IMR-90 (cell line): ENCODE results near the gene IDH3G. TPM values are rescaled to one million over a fixed set of nuclear protein-coding genes. Genes with fewer than 3 reads are reported as not detected.

Source experiments
- ATAC-seq: fragments of 200-7000 bp; cut with Tn5 transposase; 2 replicates; pipeline ENCODE4 v1.9.1; 2020; ENCODE audit warnings: low read depth, mild to moderate bottlenecking, moderate library complexity
- BruUV-seq: library from RNA; stranded (reverse); fragments of 400-500 nt; replicated peaks from 2 replicates; lab custom pipeline; 2021; lab: Mats Ljungman, UMichigan
- CTCF ChIA-PET: fragments of 300-600 bp; formaldehyde crosslinking; extraction: SDS; loops from one replicate; lab custom pipeline; 2021; ENCODE audit warnings: antibody characterized with exemption; lab: Yijun Ruan, JAX
- POLR2A ChIA-PET: fragments of 300-600 bp; sonication (Branson Sonifier 250); formaldehyde crosslinking; loops from one replicate; lab custom pipeline; 2022; ENCODE audit warnings: antibody characterized with exemption; ENCODE audit not compliant: unreplicated experiment; lab: Charles Lee
- DNase-seq: peaks from one replicate; pipeline ENCODE4 v3.0.0; 2013
- H2AFZ ChIP-seq: replicated peaks from 2 replicates; pipeline ENCODE3; 2013; ENCODE audit warnings: low read length, mild to moderate bottlenecking; ENCODE audit not compliant: poor library complexity
- H2AK5ac ChIP-seq: 2 replicates; pipeline ENCODE4 v1.6.1; 2013; ENCODE audit warnings: low read depth, low read length, inconsistent platforms
- H2AK9ac ChIP-seq: replicated peaks from 2 replicates; pipeline ENCODE3; 2013; ENCODE audit warnings: mild to moderate bottlenecking, low read depth, low read length, moderate library complexity; ENCODE audit not compliant: poor library complexity
- H2BK120ac ChIP-seq: 2 replicates; pipeline ENCODE4 v1.6.1; 2013; ENCODE audit warnings: low read depth, low read length, inconsistent platforms
- H2BK15ac ChIP-seq: 3 replicates; pipeline ENCODE4 v1.6.1; 2013; ENCODE audit warnings: low read depth, low read length, inconsistent platforms
- H2BK20ac ChIP-seq: 2 replicates; pipeline ENCODE4 v1.6.1; 2013; ENCODE audit warnings: low read depth, mild to moderate bottlenecking, inconsistent platforms, low read length, moderate library complexity
- H2BK5ac ChIP-seq: 2 replicates; pipeline ENCODE4 v1.6.1; 2013; ENCODE audit warnings: mild to moderate bottlenecking, low read depth, low read length, inconsistent platforms; ENCODE audit not compliant: poor library complexity, severe bottlenecking
- H3K14ac ChIP-seq: replicated peaks from 2 replicates; pipeline ENCODE4 v1.6.1; 2013; ENCODE audit warnings: low read depth, low read length, inconsistent platforms
- H3K18ac ChIP-seq: 2 replicates; pipeline ENCODE4 v1.6.1; 2013; ENCODE audit warnings: low read depth, low read length, control low read depth
- H3K23ac ChIP-seq: 2 replicates; pipeline ENCODE4 v1.6.1; 2013; ENCODE audit warnings: low read depth, low read length, inconsistent platforms
- H3K27ac ChIP-seq: 2 replicates; pipeline ENCODE4 v1.5.1; 2013; ENCODE audit warnings: mild to moderate bottlenecking, control low read depth, low read length; ENCODE audit not compliant: insufficient read depth
- H3K27me3 ChIP-seq: 2 replicates; pipeline ENCODE4 v1.6.1; 2013; ENCODE audit warnings: low read length; ENCODE audit not compliant: control insufficient read depth, insufficient read depth
- H3K36me3 ChIP-seq: 2 replicates; pipeline ENCODE4 v1.6.1; 2013; ENCODE audit warnings: low read length, mixed read lengths; ENCODE audit not compliant: control insufficient read depth, insufficient read depth
- H3K4ac ChIP-seq: 2 replicates; pipeline ENCODE4 v1.6.1; 2013; ENCODE audit warnings: low read depth, low read length, inconsistent platforms
- H3K4me1 ChIP-seq: 2 replicates; pipeline ENCODE4 v1.6.1; 2013; ENCODE audit warnings: low read length, mixed read lengths; ENCODE audit not compliant: control insufficient read depth, insufficient read depth
- H3K4me2 ChIP-seq: 2 replicates; pipeline ENCODE4 v1.6.1; 2013; ENCODE audit warnings: low read depth, mild to moderate bottlenecking, control low read depth, low read length, moderate library complexity
- H3K4me3 ChIP-seq: 2 replicates; pipeline ENCODE4 v1.5.1; 2013; ENCODE audit warnings: low read depth, mild to moderate bottlenecking, control low read depth, low read length, moderate library complexity; ENCODE audit not compliant: insufficient read depth
- H3K56ac ChIP-seq: 2 replicates; pipeline ENCODE4 v1.6.1; 2013; ENCODE audit warnings: low read length, inconsistent platforms; ENCODE audit not compliant: insufficient read depth; ENCODE audit errors: extremely low read depth
- H3K79me1 ChIP-seq, 2 experiments: 2 replicates each; pipeline ENCODE4 v1.6.1; 2013; ENCODE audit warnings: low read length in 2 of 2, inconsistent platforms in 1 of 2, low read depth in 1 of 2
- H3K9ac ChIP-seq: 2 replicates; pipeline ENCODE4 v1.6.1; 2013; ENCODE audit warnings: low read depth, low read length, control low read depth
- H3K9me1 ChIP-seq: 2 replicates; pipeline ENCODE4 v1.6.1; 2013; ENCODE audit warnings: low read length, inconsistent platforms; ENCODE audit not compliant: insufficient read depth
- H3K9me3 ChIP-seq: 2 replicates; pipeline ENCODE4 v1.6.1; 2013; ENCODE audit warnings: low read length; ENCODE audit not compliant: control insufficient read depth, insufficient read depth
- H4K20me1 ChIP-seq: 2 replicates; pipeline ENCODE4 v1.6.1; 2013; ENCODE audit warnings: low read length, inconsistent platforms; ENCODE audit not compliant: insufficient read depth
- H4K5ac ChIP-seq: 2 replicates; pipeline ENCODE4 v1.6.1; 2013; ENCODE audit warnings: mild to moderate bottlenecking, low read depth, low read length, control low read depth
- H4K8ac ChIP-seq, 2 experiments: 2 replicates each; pipeline ENCODE4 v1.6.1; 2013; ENCODE audit warnings: low read depth in 2 of 2, low read length in 2 of 2, control low read depth in 1 of 2, inconsistent platforms in 1 of 2
- H4K91ac ChIP-seq: 2 replicates; pipeline ENCODE4 v1.6.1; 2013; ENCODE audit warnings: low read depth, low read length, inconsistent platforms; ENCODE audit not compliant: insufficient read depth
- BHLHE40 ChIP-seq: fragments of 150-350 bp; IDR thresholded peaks from 2 replicates; pipeline ENCODE4 v1.6.1; 2016; ENCODE audit warnings: mild to moderate bottlenecking, low read depth, low read length
- CEBPB ChIP-seq: IDR thresholded peaks from 2 replicates; pipeline ENCODE4 v1.6.1; 2012; ENCODE audit warnings: low read depth, low read length, improper control_type of control experiment
- CHD1 ChIP-seq: IDR thresholded peaks from 2 replicates; pipeline ENCODE4 v1.6.1; 2012; ENCODE audit warnings: low read depth, low read length, improper control_type of control experiment
- CTCF ChIP-seq: conservative IDR thresholded peaks from 2 replicates; pipeline ENCODE4 v1.5.1; 2012; ENCODE audit warnings: mild to moderate bottlenecking, low read depth, low read length, improper control_type of control experiment
- FOS ChIP-seq: fragments of 150-350 bp; IDR thresholded peaks from 2 replicates; pipeline ENCODE4 v1.6.1; 2016; ENCODE audit warnings: low read depth, low read length
- MAFK ChIP-seq: IDR thresholded peaks from 2 replicates; pipeline ENCODE4 v1.6.1; 2012; ENCODE audit warnings: low read depth, low read length, improper control_type of control experiment
- MAZ ChIP-seq: IDR thresholded peaks from 2 replicates; pipeline ENCODE4 v1.6.1; 2012; ENCODE audit warnings: low read depth, mild to moderate bottlenecking, low read length, improper control_type of control experiment, moderate library complexity, borderline replicate concordance
- MXI1 ChIP-seq: IDR thresholded peaks from 2 replicates; pipeline ENCODE4 v1.6.1; 2012; ENCODE audit warnings: low read depth, mild to moderate bottlenecking, low read length, moderate library complexity, borderline replicate concordance
- NFE2L2 ChIP-seq: fragments of 150-350 bp; IDR thresholded peaks from 2 replicates; pipeline ENCODE4 v1.6.1; 2016; ENCODE audit warnings: low read depth, mild to moderate bottlenecking, low read length
- POLR2A ChIP-seq: IDR thresholded peaks from 2 replicates; pipeline ENCODE4 v1.6.1; 2012; ENCODE audit warnings: mild to moderate bottlenecking, low read depth, low read length
- RAD21 ChIP-seq: IDR thresholded peaks from 2 replicates; pipeline ENCODE4 v1.6.1; 2012; ENCODE audit warnings: low read length, improper control_type of control experiment
- RCOR1 ChIP-seq: IDR thresholded peaks from 2 replicates; pipeline ENCODE4 v1.6.1; 2012; ENCODE audit warnings: mild to moderate bottlenecking, low read length, improper control_type of control experiment; ENCODE audit not compliant: insufficient replicate concordance
- RFX5 ChIP-seq: IDR thresholded peaks from 2 replicates; pipeline ENCODE4 v1.8.0; 2012; ENCODE audit warnings: low read depth, mild to moderate bottlenecking, low read length, moderate library complexity
- SMC3 ChIP-seq: fragments of 150-350 bp; IDR thresholded peaks from 2 replicates; pipeline ENCODE4 v1.6.1; 2016; ENCODE audit warnings: low read depth, mild to moderate bottlenecking, antibody characterized with exemption, low read length, moderate library complexity
- WGBS, 2 experiments: methylation state at CpG; one replicate each; pipeline versions ENCODE4 v1.1.5 to v1.1.7; 2013; ENCODE audit warnings: missing lambda C conversion rate in 2 of 2; ENCODE audit not compliant: insufficient read length in 1 of 2; ENCODE audit errors: extremely low coverage in 2 of 2; 5-methylcytosine and 5-hydroxymethylcytosine counted together
- dilution Hi-C: fragments of 300-500 bp; cut with HindIII; formaldehyde crosslinking; loops from one replicate; pipeline ENCODE4 v1.14.3; 2018; ENCODE audit warnings: low sequenced_read_pairs; ENCODE audit not compliant: unreplicated experiment
- in situ Hi-C: fragments of 300-500 bp; cut with MboI; formaldehyde crosslinking; loops from 3 replicates; pipeline ENCODE4 v1.14.3; 2019; ENCODE audit warnings: low sequenced_read_pairs, inconsistent platforms, mixed read lengths
- intact Hi-C: fragments of 100-400 bp; cut with micrococcal nuclease; formaldehyde crosslinking; loops from 2 replicates; pipeline ENCODE4 v1.10.0; 2022
- polyA plus RNA-seq, 3 experiments: library from polyadenylated mRNA; depleted of rRNA; stranded (reverse); fragments of >200 nt; gene quantifications; 2 replicates each; pipeline ENCODE4 v1.2.3, GENCODE V29; 2012; ENCODE audit warnings: low replicate concordance in 1 of 3
- total RNA-seq: library from RNA; depleted of rRNA; stranded (reverse); fragments of >200 nt; gene quantifications from 2 replicates; pipeline ENCODE4 v1.2.3, GENCODE V29; 2012
- TF ChIP-seq, protein P1 (sequence below): fragments of 150-350 bp; IDR thresholded peaks from 2 replicates; pipeline ENCODE4 v1.6.1; 2016; ENCODE audit warnings: low read depth, mild to moderate bottlenecking, low read length, moderate library complexity, borderline replicate concordance
- TF ChIP-seq, protein P2 (sequence below): fragments of 150-350 bp; IDR thresholded peaks from 2 replicates; pipeline ENCODE4 v1.6.1; 2017; ENCODE audit warnings: mild to moderate bottlenecking, antibody characterized with exemption, low read length, low read depth

Gene IDH3G
- total and polyA plus RNA-seq, 2 of the 4 experiments (the other 2 are of a cell fraction), result 79.4 to 85.7 TPM

DNA sequence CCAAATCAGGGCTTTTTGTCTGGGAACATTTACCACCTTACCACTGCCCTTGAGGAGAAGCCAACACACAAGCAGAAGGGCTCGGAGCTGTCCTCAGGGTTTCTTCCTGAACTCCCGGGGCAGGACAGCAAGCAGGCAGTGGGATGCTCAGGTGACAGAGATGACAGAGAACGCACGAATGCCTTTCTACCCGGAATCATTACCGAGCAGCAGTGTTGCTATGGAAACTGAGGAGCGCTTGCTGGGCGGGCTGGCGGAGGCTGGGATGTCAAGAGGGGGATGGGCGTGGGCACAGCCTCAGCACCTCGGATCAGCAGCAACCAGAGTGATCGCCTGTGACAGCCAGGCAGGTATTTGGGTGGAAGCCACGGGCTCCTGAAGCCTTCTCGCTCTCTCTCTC is 18.0 kb upstream of the IDH3G start:
- H3K4ac ChIP-seq, result no peak overlapping the region
- in situ Hi-C loops (no loop called here), dilution Hi-C loops (no loop called here), intact Hi-C loops (no loop called here)
- peaks cover 18% of the 10 kb centered on the region for H3K27me3 ChIP-seq
- H3K9ac ChIP-seq, result no peak overlapping the region
- ATAC-seq (no peak), DNase-seq (no peak)
- no peak overlapping the region for H2AK5ac ChIP-seq
- H3K4me2 ChIP-seq, result no peak overlapping the region
- no peak overlapping the region for H2AFZ ChIP-seq
- no peak overlapping the region for H3K14ac ChIP-seq
- H3K79me1 ChIP-seq, result no peaks in the 10 kb centered on the region
- no peaks in the 10 kb centered on the region for H3K4me1 ChIP-seq
- H3K9me1 ChIP-seq, result no peaks in the 10 kb centered on the region
- H3K27ac ChIP-seq, result no peak overlapping the region
- no peak overlapping the region for H3K18ac ChIP-seq
- POLR2A ChIA-PET, result no interaction called here
- no peak overlapping the region for H2AK9ac ChIP-seq
- H2BK5ac ChIP-seq, result no peak overlapping the region
- H4K5ac ChIP-seq, result no peak overlapping the region
- WGBS, 2 experiments, result 54% methylated on average over 6 of the region's 14 CpGs; no CpG with 5 or more reads in 1 of the 2 experiments
- H2BK20ac ChIP-seq, result no peak overlapping the region
- TF ChIP-seq RFX5 (no peak), SMC3 (no peak), POLR2A (no peak), MXI1 (no peak), CTCF (no peak), RCOR1 (no peak), CHD1 (no peak), MAZ (no peak), BHLHE40 (no peak), MAFK (no peak), FOS (no peak), NFE2L2 (no peak), RAD21 (no peak), CEBPB (no peak)
- TF ChIP-seq, protein P1, sequence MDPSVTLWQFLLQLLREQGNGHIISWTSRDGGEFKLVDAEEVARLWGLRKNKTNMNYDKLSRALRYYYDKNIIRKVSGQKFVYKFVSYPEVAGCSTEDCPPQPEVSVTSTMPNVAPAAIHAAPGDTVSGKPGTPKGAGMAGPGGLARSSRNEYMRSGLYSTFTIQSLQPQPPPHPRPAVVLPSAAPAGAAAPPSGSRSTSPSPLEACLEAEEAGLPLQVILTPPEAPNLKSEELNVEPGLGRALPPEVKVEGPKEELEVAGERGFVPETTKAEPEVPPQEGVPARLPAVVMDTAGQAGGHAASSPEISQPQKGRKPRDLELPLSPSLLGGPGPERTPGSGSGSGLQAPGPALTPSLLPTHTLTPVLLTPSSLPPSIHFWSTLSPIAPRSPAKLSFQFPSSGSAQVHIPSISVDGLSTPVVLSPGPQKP, result no peak
- TF ChIP-seq, protein P2, sequence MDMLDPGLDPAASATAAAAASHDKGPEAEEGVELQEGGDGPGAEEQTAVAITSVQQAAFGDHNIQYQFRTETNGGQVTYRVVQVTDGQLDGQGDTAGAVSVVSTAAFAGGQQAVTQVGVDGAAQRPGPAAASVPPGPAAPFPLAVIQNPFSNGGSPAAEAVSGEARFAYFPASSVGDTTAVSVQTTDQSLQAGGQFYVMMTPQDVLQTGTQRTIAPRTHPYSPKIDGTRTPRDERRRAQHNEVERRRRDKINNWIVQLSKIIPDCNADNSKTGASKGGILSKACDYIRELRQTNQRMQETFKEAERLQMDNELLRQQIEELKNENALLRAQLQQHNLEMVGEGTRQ, result no peak
- BruUV-seq, result no TSS peak
- no peak overlapping the region for H2BK15ac ChIP-seq
- H3K9me3 ChIP-seq, result peaks cover 11% of the 10 kb centered on the region
- H2BK120ac ChIP-seq, result no peak overlapping the region
- no peak overlapping the region for H4K8ac ChIP-seq
- no peak overlapping the region for H4K91ac ChIP-seq
- no peak overlapping the region for H3K23ac ChIP-seq
- H3K4me3 ChIP-seq, result no peak overlapping the region
- CTCF ChIA-PET, result no interaction called here
- no peaks in the 10 kb centered on the region for H4K20me1 ChIP-seq
- no peaks in the 10 kb centered on the region for H3K36me3 ChIP-seq
- H3K56ac ChIP-seq, result no peak overlapping the region
